SK-N-SH treated with all-trans-retinoic acid at 6 μM for 48 hours (cell line): ENCODE data around the gene MCUR1.

Source experiments
- ATAC-seq: fragments of 200-7000 bp; cut with Tn5 transposase; 3 replicates; pipeline ENCODE4 v1.9.1; 2020; ENCODE audit warnings: mild to moderate bottlenecking, moderate library complexity
- ARNTL ChIP-seq: fragments of 450-650 bp; formaldehyde crosslinking; IDR thresholded peaks from 2 replicates; pipeline ENCODE4 v1.5.0; 2020; ENCODE audit warnings: low read depth, mild to moderate bottlenecking, moderate library complexity, borderline replicate concordance
- BACH2 ChIP-seq: fragments of 250-450 bp; sonication (Bioruptor Pico); IDR thresholded peaks from 2 replicates; pipeline ENCODE4 v1.9.0; 2021; ENCODE audit warnings: mild to moderate bottlenecking, borderline replicate concordance
- CSDC2 ChIP-seq: fragments of 250-450 bp; sonication (Bioruptor Pico); IDR thresholded peaks from 2 replicates; pipeline ENCODE4 v1.5.0; 2020; ENCODE audit warnings: mild to moderate bottlenecking, moderate library complexity
- GLIS3 ChIP-seq: fragments of 250-450 bp; sonication (Bioruptor Pico); IDR thresholded peaks from 2 replicates; pipeline ENCODE4 v1.5.0; 2020; ENCODE audit warnings: mild to moderate bottlenecking, moderate library complexity
- ISL1 ChIP-seq: fragments of 250-450 bp; sonication (Bioruptor Pico); IDR thresholded peaks from 2 replicates; pipeline ENCODE4 v2.1.2; 2022; ENCODE audit warnings: mild to moderate bottlenecking, moderate library complexity
- OSR1 ChIP-seq: fragments of 250-450 bp; sonication (Bioruptor Pico); IDR thresholded peaks from 2 replicates; pipeline ENCODE4 v1.8.0; 2022; ENCODE audit warnings: moderate library complexity, mild to moderate bottlenecking, inconsistent platforms
- PPARA ChIP-seq: fragments of 250-450 bp; sonication (Bioruptor Pico); IDR thresholded peaks from 2 replicates; pipeline ENCODE4 v1.5.0; 2020; ENCODE audit warnings: mild to moderate bottlenecking, borderline replicate concordance
- RARB ChIP-seq: fragments of 250-450 bp; sonication (Bioruptor Pico); IDR thresholded peaks from 2 replicates; pipeline ENCODE4 v1.8.0; 2021; ENCODE audit warnings: mild to moderate bottlenecking, moderate library complexity
- TCF4 ChIP-seq: fragments of 250-450 bp; sonication (Bioruptor Pico); IDR thresholded peaks from 2 replicates; pipeline ENCODE4 v1.8.0; 2021; ENCODE audit warnings: mild to moderate bottlenecking, moderate library complexity, borderline replicate concordance
- TOX ChIP-seq: fragments of 250-450 bp; sonication (Bioruptor Pico); IDR thresholded peaks from 2 replicates; pipeline ENCODE4 v1.8.0; 2021; ENCODE audit warnings: mild to moderate bottlenecking, moderate library complexity, borderline replicate concordance
- ZFP3 ChIP-seq: fragments of 250-450 bp; sonication (Bioruptor Pico); IDR thresholded peaks from 2 replicates; pipeline ENCODE4 v1.5.0; 2020; ENCODE audit warnings: mild to moderate bottlenecking, moderate library complexity
- ZNF565 ChIP-seq: fragments of 450-650 bp; formaldehyde crosslinking; conservative IDR thresholded peaks from 2 replicates; pipeline ENCODE4 v1.5.0; 2020; ENCODE audit warnings: low read depth, mild to moderate bottlenecking, moderate library complexity
- ZNF70 ChIP-seq: fragments of 450-650 bp; formaldehyde crosslinking; IDR thresholded peaks from 2 replicates; pipeline ENCODE4 v1.5.0; 2020; ENCODE audit warnings: mild to moderate bottlenecking, moderate library complexity
- TF ChIP-seq, protein P1 (sequence below): fragments of 250-450 bp; sonication (Bioruptor Pico); IDR thresholded peaks from 2 replicates; pipeline ENCODE4 v1.8.0; 2020; ENCODE audit warnings: mild to moderate bottlenecking, moderate library complexity, borderline replicate concordance
- TF ChIP-seq, protein P2 (sequence below): fragments of 250-450 bp; sonication (Bioruptor Pico); IDR thresholded peaks from 2 replicates; pipeline ENCODE4 v1.5.1; 2021; ENCODE audit warnings: mild to moderate bottlenecking, moderate library complexity
- TF ChIP-seq, protein P3 (sequence below): fragments of 250-450 bp; sonication (Bioruptor Pico); IDR thresholded peaks from 2 replicates; pipeline ENCODE4 v1.8.0; 2021; ENCODE audit warnings: low read depth, mild to moderate bottlenecking, moderate library complexity, borderline replicate concordance

MCUR1 gene

DNA sequence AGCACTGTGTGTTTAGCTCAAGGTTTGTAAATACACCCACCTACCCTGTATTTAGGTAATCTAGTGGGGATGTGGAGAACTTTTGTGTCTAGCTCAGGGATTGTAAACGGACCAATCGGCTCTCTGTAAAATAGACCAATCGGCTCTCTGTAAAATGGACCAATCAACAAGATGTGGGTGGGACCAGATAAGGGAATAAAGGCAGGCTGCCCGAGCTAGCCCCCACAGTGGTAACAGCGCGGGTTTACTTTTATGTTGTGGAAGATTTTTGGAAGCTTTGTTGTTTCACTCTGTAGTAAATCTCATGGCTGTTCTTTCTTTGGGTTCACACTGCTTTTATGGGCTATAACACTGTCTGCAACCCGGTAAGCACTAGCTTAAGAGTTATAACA, 70.6 kb downstream of the MCUR1 start (continued):
- TF ChIP-seq TCF4 = no peak
- TF ChIP-seq ZFP3 (CRISPR knock-in tag) = no peak
- no peak for TF ChIP-seq ISL1 (CRISPR knock-in tag)

DNA sequence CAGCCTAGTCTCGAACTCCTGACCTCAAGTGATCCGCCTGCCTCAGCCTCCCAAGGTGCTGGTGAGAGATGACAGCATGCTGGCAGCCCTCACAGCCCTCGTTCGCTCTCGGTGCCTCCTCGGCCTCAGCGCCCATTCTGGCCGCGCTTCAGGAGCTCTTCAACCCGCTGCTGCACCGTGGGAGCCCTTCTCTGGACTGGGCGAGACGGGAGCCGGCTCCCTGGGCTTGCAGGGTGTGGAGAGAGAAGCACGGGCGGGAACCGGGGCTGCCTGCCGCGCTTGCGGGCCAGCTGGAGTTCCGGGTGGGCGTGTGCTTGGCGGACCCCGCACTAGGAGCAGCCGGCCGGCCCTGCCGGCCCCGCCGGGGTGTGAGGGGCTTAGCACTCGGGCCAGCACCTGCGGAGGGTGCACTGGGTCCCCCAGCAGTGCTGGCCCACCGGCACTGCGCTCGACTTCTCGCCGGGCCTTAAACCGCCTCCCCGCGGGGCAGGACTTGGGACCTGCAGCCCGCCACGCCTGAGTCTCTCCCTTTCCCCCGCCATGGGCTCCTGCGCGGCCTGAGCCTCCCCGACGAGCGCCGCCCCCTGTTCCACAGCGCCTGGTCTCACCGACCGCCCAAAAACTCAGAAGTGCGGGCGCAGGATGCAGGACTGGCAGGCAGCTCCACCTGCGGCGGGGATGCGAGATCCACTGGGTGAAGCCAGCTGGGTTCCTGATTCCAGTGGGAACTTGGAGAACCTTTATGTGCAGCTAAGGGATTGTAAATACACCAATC, 71.2 kb downstream of the MCUR1 start:
- TF ChIP-seq OSR1 (no peak), ZNF565 (no peak), RARB (no peak), TCF4 (no peak), CSDC2 (CRISPR knock-in tag) (no peak), ARNTL (CRISPR knock-in tag) (no peak), BACH2 (CRISPR knock-in tag) (no peak), GLIS3 (CRISPR knock-in tag) (no peak), PPARA (CRISPR knock-in tag) (no peak), TOX (CRISPR knock-in tag) (no peak)
- TF ChIP-seq, protein P1, sequence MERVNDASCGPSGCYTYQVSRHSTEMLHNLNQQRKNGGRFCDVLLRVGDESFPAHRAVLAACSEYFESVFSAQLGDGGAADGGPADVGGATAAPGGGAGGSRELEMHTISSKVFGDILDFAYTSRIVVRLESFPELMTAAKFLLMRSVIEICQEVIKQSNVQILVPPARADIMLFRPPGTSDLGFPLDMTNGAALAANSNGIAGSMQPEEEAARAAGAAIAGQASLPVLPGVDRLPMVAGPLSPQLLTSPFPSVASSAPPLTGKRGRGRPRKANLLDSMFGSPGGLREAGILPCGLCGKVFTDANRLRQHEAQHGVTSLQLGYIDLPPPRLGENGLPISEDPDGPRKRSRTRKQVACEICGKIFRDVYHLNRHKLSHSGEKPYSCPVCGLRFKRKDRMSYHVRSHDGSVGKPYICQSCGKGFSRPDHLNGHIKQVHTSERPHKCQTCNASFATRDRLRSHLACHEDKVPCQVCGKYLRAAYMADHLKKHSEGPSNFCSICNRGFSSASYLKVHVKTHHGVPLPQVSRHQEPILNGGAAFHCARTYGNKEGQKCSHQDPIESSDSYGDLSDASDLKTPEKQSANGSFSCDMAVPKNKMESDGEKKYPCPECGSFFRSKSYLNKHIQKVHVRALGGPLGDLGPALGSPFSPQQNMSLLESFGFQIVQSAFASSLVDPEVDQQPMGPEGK (CRISPR knock-in tag) = no peak
- TF ChIP-seq, protein P2, sequence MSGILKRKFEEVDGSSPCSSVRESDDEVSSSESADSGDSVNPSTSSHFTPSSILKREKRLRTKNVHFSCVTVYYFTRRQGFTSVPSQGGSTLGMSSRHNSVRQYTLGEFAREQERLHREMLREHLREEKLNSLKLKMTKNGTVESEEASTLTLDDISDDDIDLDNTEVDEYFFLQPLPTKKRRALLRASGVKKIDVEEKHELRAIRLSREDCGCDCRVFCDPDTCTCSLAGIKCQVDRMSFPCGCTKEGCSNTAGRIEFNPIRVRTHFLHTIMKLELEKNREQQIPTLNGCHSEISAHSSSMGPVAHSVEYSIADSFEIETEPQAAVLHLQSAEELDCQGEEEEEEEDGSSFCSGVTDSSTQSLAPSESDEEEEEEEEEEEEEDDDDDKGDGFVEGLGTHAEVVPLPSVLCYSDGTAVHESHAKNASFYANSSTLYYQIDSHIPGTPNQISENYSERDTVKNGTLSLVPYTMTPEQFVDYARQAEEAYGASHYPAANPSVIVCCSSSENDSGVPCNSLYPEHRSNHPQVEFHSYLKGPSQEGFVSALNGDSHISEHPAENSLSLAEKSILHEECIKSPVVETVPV = no peak
- TF ChIP-seq, protein P3, sequence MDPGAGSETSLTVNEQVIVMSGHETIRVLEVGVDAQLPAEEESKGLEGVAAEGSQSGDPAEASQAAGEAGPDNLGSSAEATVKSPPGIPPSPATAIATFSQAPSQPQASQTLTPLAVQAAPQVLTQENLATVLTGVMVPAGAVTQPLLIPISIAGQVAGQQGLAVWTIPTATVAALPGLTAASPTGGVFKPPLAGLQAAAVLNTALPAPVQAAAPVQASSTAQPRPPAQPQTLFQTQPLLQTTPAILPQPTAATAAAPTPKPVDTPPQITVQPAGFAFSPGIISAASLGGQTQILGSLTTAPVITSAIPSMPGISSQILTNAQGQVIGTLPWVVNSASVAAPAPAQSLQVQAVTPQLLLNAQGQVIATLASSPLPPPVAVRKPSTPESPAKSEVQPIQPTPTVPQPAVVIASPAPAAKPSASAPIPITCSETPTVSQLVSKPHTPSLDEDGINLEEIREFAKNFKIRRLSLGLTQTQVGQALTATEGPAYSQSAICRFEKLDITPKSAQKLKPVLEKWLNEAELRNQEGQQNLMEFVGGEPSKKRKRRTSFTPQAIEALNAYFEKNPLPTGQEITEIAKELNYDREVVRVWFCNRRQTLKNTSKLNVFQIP (CRISPR knock-in tag) = no peak
- TF ChIP-seq, all 23 proteins: peak for 0
- ATAC-seq = no peak

DNA sequence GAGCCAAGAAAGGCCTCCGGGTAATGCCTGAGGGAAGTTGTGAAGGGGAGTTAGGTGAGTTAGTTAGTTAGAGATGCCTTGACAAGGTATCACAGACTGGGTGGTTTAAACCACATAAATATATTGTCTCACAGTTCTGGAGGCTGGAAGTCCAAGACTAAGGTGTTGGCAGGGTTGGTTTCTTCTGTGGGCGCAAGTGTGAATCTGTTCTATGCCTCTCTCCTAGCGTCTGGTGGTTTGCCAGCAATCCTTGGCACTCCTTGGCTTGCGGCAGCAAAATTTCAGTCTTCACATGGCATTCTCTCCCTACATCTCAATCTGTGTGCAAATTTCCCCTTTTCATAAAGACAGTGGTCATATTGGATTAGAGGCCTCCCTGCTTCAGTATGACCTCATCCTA, 73.0 kb downstream of the MCUR1 start:
- no peak for TF ChIP-seq BACH2 (CRISPR knock-in tag)
- TF ChIP-seq GLIS3 (CRISPR knock-in tag) = no peak
- TF ChIP-seq PPARA (CRISPR knock-in tag) = no peak
- TF ChIP-seq ARNTL (CRISPR knock-in tag) = no peak
- TF ChIP-seq ZNF70 (CRISPR knock-in tag) = no peak
- TF ChIP-seq, protein P3 (CRISPR knock-in tag) = no peak

More for the DNA sequence above, 73.0 kb downstream of the MCUR1 start:
- no peak for ATAC-seq
